SK-N-SH (cell line): ENCODE results near the gene GALNT14. TPM values are rescaled to one million over a fixed set of nuclear protein-coding genes. Genes with fewer than 3 reads are reported as not detected.

ENCODE experiments used
- CTCF ChIA-PET: fragments of 300-600, 350-600 bp; formaldehyde crosslinking; extraction: SDS; loops from one replicate; lab custom pipeline; 2021; lab: Yijun Ruan, JAX
- POLR2A ChIA-PET: fragments of 350-600 bp; sonication (Branson Sonifier 250); formaldehyde crosslinking; extraction: SDS; loops from one replicate; lab custom pipeline; 2020; ENCODE audit warnings: antibody characterized with exemption, inconsistent platforms; lab: Yijun Ruan, JAX
- DNase-seq: peaks from one replicate; pipeline ENCODE4 v3.0.0; 2012
- H2AFZ ChIP-seq: fragments of 200-600 bp; sonication (generic); 2 replicates; pipeline ENCODE4 v1.8.1; 2016; ENCODE audit warnings: antibody characterized with exemption, mild to moderate bottlenecking, low read depth
- H3F3A ChIP-seq: fragments of 200-600 bp; sonication (generic); replicated peaks from 2 replicates; pipeline ENCODE3; 2016; ENCODE audit warnings: antibody characterized with exemption, mild to moderate bottlenecking; ENCODE audit not compliant: insufficient read depth
- H3K27ac ChIP-seq, 2 experiments: fragments of 200-500 bp in 1 of 2; fragments of 200-600 bp in 1 of 2; sonication (Bioruptor generic) in 1 of 2; sonication (generic), shearing (Covaris generic) in 1 of 2; 2 replicates each; pipeline versions ENCODE4 v1.5.1 to v1.6.1; 2014 to 2016; ENCODE audit warnings: low read depth in 2 of 2, inconsistent platforms in 1 of 2, low read length in 1 of 2, mild to moderate bottlenecking in 1 of 2, mixed read lengths in 1 of 2
- H3K27me3 ChIP-seq: fragments of 200-600 bp; sonication (generic), shearing (Covaris generic); 2 replicates; pipeline ENCODE4 v1.6.1; 2016; ENCODE audit warnings: mixed run types; ENCODE audit not compliant: insufficient read depth
- H3K36me3 ChIP-seq, 2 experiments: fragments of 200-500 bp in 1 of 2; fragments of 200-600 bp in 1 of 2; sonication (Bioruptor generic) in 1 of 2; sonication (generic) in 1 of 2; replicated peaks in 1 of 2; 2 replicates each; pipeline versions ENCODE3 to v1.5.1; 2014 to 2016; ENCODE audit warnings: low read length in 1 of 2, mild to moderate bottlenecking in 1 of 2; ENCODE audit not compliant: insufficient read depth in 2 of 2, control insufficient read depth in 1 of 2
- H3K4me1 ChIP-seq, 2 experiments: fragments of 200-500 bp in 1 of 2; fragments of 200-600 bp in 1 of 2; sonication (Bioruptor generic) in 1 of 2; sonication (generic), shearing (Covaris generic) in 1 of 2; 2 replicates each; pipeline versions ENCODE4 v1.5.1 to v1.6.1; 2014 to 2016; ENCODE audit warnings: low read depth in 1 of 2, low read length in 1 of 2, mixed run types in 1 of 2; ENCODE audit not compliant: insufficient read depth in 2 of 2, control insufficient read depth in 1 of 2
- H3K4me2 ChIP-seq: fragments of 200-600 bp; sonication (generic), shearing (Covaris generic); 2 replicates; pipeline ENCODE4 v1.6.1; 2017; ENCODE audit warnings: mixed run types
- H3K4me3 ChIP-seq, 2 experiments: fragments of 200-500 bp in 1 of 2; fragments of 200-600 bp in 1 of 2; sonication (Bioruptor generic) in 1 of 2; sonication (generic), shearing (Covaris generic) in 1 of 2; 2 replicates each; pipeline versions ENCODE4 v1.5.1 to v1.8.1; 2014 to 2016; ENCODE audit warnings: low read depth in 2 of 2, inconsistent platforms in 1 of 2, low read length in 1 of 2, mild to moderate bottlenecking in 1 of 2, mixed read lengths in 1 of 2, moderate library complexity in 1 of 2
- H3K79me2 ChIP-seq: fragments of 200-600 bp; sonication (generic); 2 replicates; pipeline ENCODE4 v1.8.1; 2017; ENCODE audit warnings: mild to moderate bottlenecking; ENCODE audit not compliant: insufficient read depth
- H3K9ac ChIP-seq: fragments of 200-600 bp; sonication (generic); 2 replicates; pipeline ENCODE4 v1.6.1; 2017; ENCODE audit warnings: mixed run types
- H3K9me2 ChIP-seq: fragments of 200-600 bp; sonication (generic); 2 replicates; pipeline ENCODE4 v1.6.1; 2017; ENCODE audit warnings: mixed run types
- H3K9me3 ChIP-seq: fragments of 200-600 bp; sonication (generic); 2 replicates; pipeline ENCODE4 v1.6.1; 2017; ENCODE audit warnings: mixed run types, mild to moderate bottlenecking, moderate library complexity
- H4K20me1 ChIP-seq: fragments of 200-600 bp; sonication (generic); 2 replicates; pipeline ENCODE4 v1.6.1; 2017; ENCODE audit warnings: mild to moderate bottlenecking, mixed run types; ENCODE audit not compliant: insufficient read depth
- CHD2 ChIP-seq: fragments of 150-350 bp; IDR thresholded peaks from 2 replicates; pipeline ENCODE4 v1.6.1; 2018; ENCODE audit warnings: low read length; ENCODE audit not compliant: partially characterized antibody
- CTCF ChIP-seq: fragments of 200-600 bp; sonication (generic); IDR thresholded peaks from 2 replicates; pipeline ENCODE4 v1.6.1; 2017; ENCODE audit warnings: antibody characterized with exemption, mild to moderate bottlenecking, moderate library complexity
- ELF1 ChIP-seq: IDR thresholded peaks from 2 replicates; pipeline ENCODE4 v1.4.0; 2012
- EZH2phosphoT487 ChIP-seq: fragments of 200-600 bp; sonication (generic); IDR thresholded peaks from 2 replicates; pipeline ENCODE4 v1.6.1; 2017; ENCODE audit warnings: low read depth, mixed run types, mild to moderate bottlenecking, antibody characterized with exemption, moderate library complexity, borderline replicate concordance
- FOSL2 ChIP-seq: IDR thresholded peaks from 2 replicates; pipeline ENCODE4 v1.4.0; 2012; ENCODE audit warnings: low read depth, mild to moderate bottlenecking, moderate library complexity, borderline replicate concordance
- FOXJ3 ChIP-seq: sonication (generic); formaldehyde crosslinking; IDR thresholded peaks from 2 replicates; pipeline ENCODE4 v1.5.1; 2020; ENCODE audit warnings: mild to moderate bottlenecking, missing genetic modification reagents
- FOXM1 ChIP-seq: IDR thresholded peaks from 2 replicates; pipeline ENCODE4 v1.4.0; 2012; ENCODE audit warnings: low read depth, mild to moderate bottlenecking
- MAX ChIP-seq: IDR thresholded peaks from 2 replicates; pipeline ENCODE4 v1.4.0; 2012; ENCODE audit warnings: low read depth
- MXI1 ChIP-seq: IDR thresholded peaks from 2 replicates; pipeline ENCODE4 v1.6.1; 2012; ENCODE audit warnings: mild to moderate bottlenecking, low read depth, low read length, improper control_type of control experiment
- NFIC ChIP-seq: IDR thresholded peaks from 2 replicates; pipeline ENCODE4 v1.4.0; 2012; ENCODE audit warnings: borderline replicate concordance
- NRF1 ChIP-seq: IDR thresholded peaks from 2 replicates; pipeline ENCODE4 v1.6.1; 2012; ENCODE audit warnings: low read depth, mild to moderate bottlenecking, low read length
- POLR2AphosphoS5 ChIP-seq: IDR thresholded peaks from 2 replicates; pipeline ENCODE4 v1.6.1; 2012; ENCODE audit warnings: low read depth, low read length
- RAD21 ChIP-seq: IDR thresholded peaks from 2 replicates; pipeline ENCODE4 v1.6.1; 2012; ENCODE audit warnings: mild to moderate bottlenecking, low read length
- RCOR1 ChIP-seq: fragments of 150-350 bp; IDR thresholded peaks from 2 replicates; pipeline ENCODE4 v1.6.1; 2017; ENCODE audit warnings: antibody characterized with exemption, low read length
- REST ChIP-seq: IDR thresholded peaks from 2 replicates; pipeline ENCODE4 v1.6.1; 2012; ENCODE audit warnings: mild to moderate bottlenecking, low read depth, low read length, moderate library complexity
- RXRA ChIP-seq: IDR thresholded peaks from 2 replicates; pipeline ENCODE4 v1.4.0; 2012; ENCODE audit warnings: low read depth, mild to moderate bottlenecking, borderline replicate concordance
- SMC3 ChIP-seq: IDR thresholded peaks from 2 replicates; pipeline ENCODE4 v1.6.1; 2012; ENCODE audit warnings: low read depth, low read length, improper control_type of control experiment
- WGBS: methylation state at CpG from one replicate; pipeline ENCODE4 v1.1.6; 2017; ENCODE audit warnings: low lambda C conversion rate; 5-methylcytosine and 5-hydroxymethylcytosine counted together
- polyA plus RNA-seq, 3 experiments: library from polyadenylated mRNA; depleted of rRNA; stranded (reverse); fragments of >200 nt; gene quantifications; 2 replicates each; pipeline ENCODE4 v1.2.3, GENCODE V29; 2012

Gene GALNT14
- polyA plus RNA-seq, 1 of the 3 experiments (the other 2 are of a cell fraction), result 1.6 TPM

GRCh38 chr2:31107591-31108300 is 30.5 kb downstream of the GALNT14 start:
- no peak for TF ChIP-seq POLR2AphosphoS5
- peak; percentile 88 for TF ChIP-seq REST
- Histone ChIP-seq H4K20me1 (no peaks in the 10 kb centered on the region; the same call in 1 of the 2 replicates), H3K27me3 (no peaks in the 10 kb centered on the region), H3K4me3 (no peak overlapping the region), H3K9me3 (no peaks in the 10 kb centered on the region), H3K36me3 (no peaks in the 10 kb centered on the region), H3K79me2 (no peaks in the 10 kb centered on the region), H3K9me2 (no peaks in the 10 kb centered on the region), H3K9ac (no peak overlapping the region), H3K4me1 (peaks cover 0 to 32% of the 10 kb centered on the region in 2 experiments; a peak in 2 of 4 replicates), H2AFZ (no peak overlapping the region), H3F3A (no peaks in the 10 kb centered on the region), H3K27ac (peak overlapping the region in 1 of 2 experiments; percentile 29; a peak in 1 of 4 replicates), H3K4me2 (no peak overlapping the region)
- no peak for DNase-seq
- POLR2A ChIA-PET, result no interaction called here
- 34% methylated on average over 5 of the region's 5 CpGs for WGBS
- CTCF ChIA-PET, result no interaction called here

GRCh38 chr2:31101701-31102100 is 36.5 kb downstream of the GALNT14 start:
- Histone ChIP-seq H3K9me3 (no peaks in the 10 kb centered on the region), H3F3A (no peaks in the 10 kb centered on the region), H3K9ac (no peak overlapping the region), H3K4me1 (no peaks in the 10 kb centered on the region), H3K79me2 (no peaks in the 10 kb centered on the region), H2AFZ (no peak overlapping the region), H3K4me3 (no peak overlapping the region), H3K27ac (no peak overlapping the region), H4K20me1 (no peaks in the 10 kb centered on the region; the same call in 1 of the 2 replicates), H3K4me2 (no peak overlapping the region), H3K9me2 (no peaks in the 10 kb centered on the region), H3K27me3 (no peaks in the 10 kb centered on the region), H3K36me3 (no peaks in the 10 kb centered on the region)
- POLR2A ChIA-PET, result no interaction called here
- CTCF ChIA-PET, result interaction anchor here (1.3 to 1.4 kb wide), 2 partner anchors 37 to 54 kb away, joined by 4 to 5 read pairs; partner anchors contain the start of gene GALNT14
- no peak for DNase-seq
- TF ChIP-seq CHD2 (no peak), MXI1 (no peak), SMC3 (no peak), RXRA (no peak), NFIC (no peak), MAX (no peak), CTCF (no peak), ELF1 (no peak), FOSL2 (no peak), NRF1 (no peak), EZH2phosphoT487 (no peak), FOXM1 (no peak), RCOR1 (no peak), RAD21 (no peak), POLR2AphosphoS5 (no peak), FOXJ3 (CRISPR knock-in tag) (no peak)
- WGBS, result 45% methylated on average over 2 of the region's 2 CpGs
